ENCODE data around the gene ZNF791. TPM values are rescaled to one million over a fixed set of nuclear protein-coding genes. Genes with fewer than 3 reads are reported as not detected.

ZNF791 gene
- total and polyA plus RNA-seq, 2 experiments from 2014 or later, result 11.5 to 16.2 TPM

DNA sequence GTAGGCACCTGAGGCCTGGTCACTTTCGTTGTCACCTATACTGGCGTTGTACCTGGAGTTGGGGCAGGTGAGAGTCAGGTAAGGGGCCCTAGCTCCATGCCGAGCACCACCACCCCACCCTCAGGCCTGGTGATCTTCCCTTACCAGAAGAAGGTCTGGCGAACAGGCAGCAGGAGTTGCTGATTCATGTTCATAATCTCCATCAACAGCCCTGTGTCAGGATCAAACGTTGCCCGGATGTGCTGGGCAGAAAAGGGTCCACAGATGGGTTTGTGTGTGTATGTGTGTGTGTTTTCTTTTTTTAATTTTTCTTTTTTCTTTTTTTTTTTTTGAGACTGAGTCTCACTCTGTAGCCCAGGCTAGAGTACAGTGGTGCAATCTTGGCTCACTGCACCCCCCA is 41.5 kb downstream of the ZNF791 start:
- Histone ChIP-seq H2AFZ (no peak overlapping the region), H3K36me3 (replicated peaks; ENCODE audit: insufficient read depth, low read depth) (no peaks in the 10 kb centered on the region), H3K4me1 (ENCODE audit: insufficient read depth) (no peaks in the 10 kb centered on the region), H3K4me2 (no peak overlapping the region), H3K4me3 (no peak overlapping the region), H3K27ac (no peak overlapping the region), H4K20me1 (ENCODE audit: insufficient read depth, poor library complexity, severe bottlenecking) (no peaks in the 10 kb centered on the region), H3K27me3 (no peaks in the 10 kb centered on the region), H3K9me3 (ENCODE audit: low read depth) (no peaks in the 10 kb centered on the region), H3K79me2 (no peaks in the 10 kb centered on the region), H3K9me2 (replicated peaks; ENCODE audit: insufficient read depth) (no peaks in the 10 kb centered on the region)
- no peak for DNase-seq (ENCODE audit: low spot score)
- TF ChIP-seq, protein P1, sequence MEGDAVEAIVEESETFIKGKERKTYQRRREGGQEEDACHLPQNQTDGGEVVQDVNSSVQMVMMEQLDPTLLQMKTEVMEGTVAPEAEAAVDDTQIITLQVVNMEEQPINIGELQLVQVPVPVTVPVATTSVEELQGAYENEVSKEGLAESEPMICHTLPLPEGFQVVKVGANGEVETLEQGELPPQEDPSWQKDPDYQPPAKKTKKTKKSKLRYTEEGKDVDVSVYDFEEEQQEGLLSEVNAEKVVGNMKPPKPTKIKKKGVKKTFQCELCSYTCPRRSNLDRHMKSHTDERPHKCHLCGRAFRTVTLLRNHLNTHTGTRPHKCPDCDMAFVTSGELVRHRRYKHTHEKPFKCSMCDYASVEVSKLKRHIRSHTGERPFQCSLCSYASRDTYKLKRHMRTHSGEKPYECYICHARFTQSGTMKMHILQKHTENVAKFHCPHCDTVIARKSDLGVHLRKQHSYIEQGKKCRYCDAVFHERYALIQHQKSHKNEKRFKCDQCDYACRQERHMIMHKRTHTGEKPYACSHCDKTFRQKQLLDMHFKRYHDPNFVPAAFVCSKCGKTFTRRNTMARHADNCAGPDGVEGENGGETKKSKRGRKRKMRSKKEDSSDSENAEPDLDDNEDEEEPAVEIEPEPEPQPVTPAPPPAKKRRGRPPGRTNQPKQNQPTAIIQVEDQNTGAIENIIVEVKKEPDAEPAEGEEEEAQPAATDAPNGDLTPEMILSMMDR (IDR thresholded peaks at IDR 0.05; ENCODE audit: poor library complexity), result no peak
- TF ChIP-seq EZH2phosphoT487 (IDR thresholded peaks at IDR 0.05; ENCODE audit: low read depth, severe bottlenecking, unreplicated experiment), result no peak
- TF ChIP-seq EZH2 (IDR thresholded peaks at IDR 0.05; ENCODE audit: borderline replicate concordance), result no peak
- 97% methylated on average over 6 of the region's 6 CpGs for WGBS (ENCODE audit: low lambda C conversion rate, missing lambda C conversion rate)

DNA sequence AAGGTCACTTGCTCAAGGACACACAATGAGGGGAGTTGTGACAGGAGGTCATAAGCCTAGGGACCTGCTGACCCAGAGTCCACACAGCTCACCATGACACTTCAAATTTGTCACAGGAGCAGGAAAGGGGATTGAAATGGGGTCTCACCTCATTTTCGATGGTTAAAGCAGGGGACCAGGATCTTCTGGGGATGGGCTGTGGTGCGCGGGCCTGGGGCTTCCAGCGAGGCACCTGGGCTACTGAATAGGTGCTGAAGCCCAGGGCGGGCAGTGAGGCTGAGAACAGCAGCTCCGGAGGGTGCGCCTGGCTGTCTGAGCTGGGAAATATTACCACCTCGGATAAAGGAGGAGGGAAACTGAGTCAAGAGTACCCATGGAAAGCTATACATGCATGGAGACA is 44.8 kb downstream of the ZNF791 start:
- no peak for DNase-seq (ENCODE audit: low spot score)
- Histone ChIP-seq H3K36me3 (replicated peaks; ENCODE audit: insufficient read depth, low read depth) (no peaks in the 10 kb centered on the region), H3K9me3 (ENCODE audit: low read depth) (no peaks in the 10 kb centered on the region), H4K20me1 (ENCODE audit: insufficient read depth, poor library complexity, severe bottlenecking) (no peaks in the 10 kb centered on the region), H3K4me1 (ENCODE audit: insufficient read depth) (no peaks in the 10 kb centered on the region), H2AFZ (no peak overlapping the region), H3K4me3 (no peak overlapping the region), H3K27ac (no peak overlapping the region), H3K27me3 (no peaks in the 10 kb centered on the region), H3K79me2 (no peaks in the 10 kb centered on the region), H3K4me2 (no peak overlapping the region), H3K9me2 (replicated peaks; ENCODE audit: insufficient read depth) (no peaks in the 10 kb centered on the region)
- over 99% methylated on average over 8 of the region's 8 CpGs for WGBS (ENCODE audit: low lambda C conversion rate, missing lambda C conversion rate)
- TF ChIP-seq EZH2 (IDR thresholded peaks at IDR 0.05; ENCODE audit: borderline replicate concordance) (no peak), EZH2phosphoT487 (IDR thresholded peaks at IDR 0.05; ENCODE audit: low read depth, severe bottlenecking, unreplicated experiment) (no peak)
- TF ChIP-seq, protein P1 (IDR thresholded peaks at IDR 0.05; ENCODE audit: poor library complexity), result no peak

DNA sequence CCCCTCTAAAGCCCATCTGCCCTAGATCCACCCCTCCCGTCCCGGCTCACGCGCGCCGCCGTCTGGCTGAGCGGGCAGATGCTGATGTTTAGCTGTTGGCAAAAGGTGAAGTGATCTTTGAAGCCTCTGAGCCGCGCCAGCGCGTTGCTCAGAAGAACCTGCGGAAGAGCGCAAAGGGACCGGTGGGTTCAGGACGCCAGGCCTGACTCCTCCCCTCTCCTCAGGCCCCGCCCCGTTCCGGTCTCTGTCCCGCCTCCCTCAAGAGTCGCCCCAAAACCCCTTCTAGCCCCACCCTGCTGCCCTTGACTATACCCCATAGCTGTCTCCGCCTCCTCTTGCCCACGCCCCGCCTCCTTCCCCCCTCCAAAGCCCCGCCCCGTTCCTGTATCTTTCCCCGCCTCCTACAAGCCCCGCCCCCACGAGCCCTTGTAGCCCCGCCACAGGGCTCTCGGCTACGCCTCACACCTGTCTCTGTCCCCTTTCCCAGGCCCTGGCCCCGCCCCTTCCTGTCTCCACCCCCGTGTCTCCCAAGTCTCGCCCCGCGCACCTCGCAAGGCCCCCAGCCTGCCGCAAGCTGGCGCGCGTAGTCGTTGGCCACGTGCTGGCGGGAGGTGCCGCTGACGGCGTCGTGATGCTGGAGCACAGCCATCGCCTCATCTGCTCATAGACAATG is 46.3 kb downstream of the ZNF791 start:
- Histone ChIP-seq H3K9me3 (ENCODE audit: low read depth) (no peaks in the 10 kb centered on the region), H3K36me3 (replicated peaks; ENCODE audit: insufficient read depth, low read depth) (no peaks in the 10 kb centered on the region), H3K4me2 (no peak overlapping the region), H3K4me1 (ENCODE audit: insufficient read depth) (no peaks in the 10 kb centered on the region), H3K9me2 (replicated peaks; ENCODE audit: insufficient read depth) (no peaks in the 10 kb centered on the region), H2AFZ (no peak overlapping the region), H3K4me3 (no peak overlapping the region), H3K27ac (no peak overlapping the region), H3K27me3 (no peaks in the 10 kb centered on the region), H4K20me1 (ENCODE audit: insufficient read depth, poor library complexity, severe bottlenecking) (no peaks in the 10 kb centered on the region), H3K79me2 (no peaks in the 10 kb centered on the region)
- TF ChIP-seq, protein P1 (IDR thresholded peaks at IDR 0.05; ENCODE audit: poor library complexity), result no peak
- no peak for TF ChIP-seq EZH2 (IDR thresholded peaks at IDR 0.05; ENCODE audit: borderline replicate concordance)
- no peak for TF ChIP-seq EZH2phosphoT487 (IDR thresholded peaks at IDR 0.05; ENCODE audit: low read depth, severe bottlenecking, unreplicated experiment)
- 91% methylated on average over 28 of the region's 50 CpGs for WGBS (ENCODE audit: low lambda C conversion rate, missing lambda C conversion rate)
- no peak for DNase-seq (ENCODE audit: low spot score)

Measured in hepatocyte (in vitro differentiated cells).